ENCODE results near the gene TSC22D2.

Gene TSC22D2

DNA sequence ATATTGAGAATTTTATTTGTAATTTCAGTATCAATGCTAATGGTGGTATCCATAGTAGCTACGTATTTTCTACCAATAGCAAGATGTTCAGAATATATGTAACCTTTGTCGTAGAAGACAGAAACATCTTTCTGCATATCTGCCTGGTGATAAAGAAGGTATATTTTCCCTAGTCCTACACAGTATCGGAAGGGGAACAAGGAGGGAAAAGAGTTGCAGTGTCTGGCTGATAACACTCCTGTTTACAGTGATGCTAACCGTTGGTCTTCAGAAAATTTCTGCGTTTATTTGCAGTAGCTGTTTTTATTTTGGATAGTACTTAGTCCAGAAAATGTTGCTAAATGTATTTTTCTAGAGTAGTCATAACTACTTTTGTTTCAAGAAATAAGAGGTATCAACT lies 25.2 kb downstream of the TSC22D2 start:
- H3K9me3 ChIP-seq (ENCODE audit: insufficient read depth, low read depth, low read length): no peaks in the 10 kb centered on the region

DNA sequence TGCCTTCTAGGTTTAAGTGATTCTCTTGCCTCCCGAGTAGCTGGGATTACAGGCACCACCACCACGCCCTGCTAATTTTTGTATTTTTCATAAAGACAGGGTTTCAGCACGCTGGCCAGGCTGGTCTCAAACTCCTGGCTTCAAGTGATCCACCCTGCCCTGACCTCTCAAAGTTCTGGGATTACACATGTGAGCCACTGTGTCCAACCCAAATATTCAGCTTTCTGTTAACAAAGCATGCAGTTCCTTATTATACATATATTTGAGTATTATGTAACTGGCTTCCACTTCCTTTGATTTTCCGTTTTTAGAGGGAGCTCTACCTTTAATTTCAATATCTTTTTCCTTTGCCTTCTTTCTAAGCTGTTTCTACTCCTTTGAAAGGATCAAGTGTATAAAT lies 26.1 kb downstream of the TSC22D2 start:
- H3F3A ChIP-seq (ENCODE audit: low read depth): no peaks in the 10 kb centered on the region
- no peaks in the 10 kb centered on the region for H3K9me2 ChIP-seq (replicated peaks; ENCODE audit: low read depth, low read length)
- H3K36me3 ChIP-seq (ENCODE audit: insufficient read depth, low read length): no peaks in the 10 kb centered on the region; the same call in 1 of the 2 replicates
- no peak overlapping the region for H3K9ac ChIP-seq (ENCODE audit: low read depth, low read length, poor library complexity, severe bottlenecking)
- no peak for TF ChIP-seq EZH2phosphoT487 (IDR thresholded peaks at IDR 0.05; ENCODE audit: borderline replicate concordance)
- TF ChIP-seq, protein P1, sequence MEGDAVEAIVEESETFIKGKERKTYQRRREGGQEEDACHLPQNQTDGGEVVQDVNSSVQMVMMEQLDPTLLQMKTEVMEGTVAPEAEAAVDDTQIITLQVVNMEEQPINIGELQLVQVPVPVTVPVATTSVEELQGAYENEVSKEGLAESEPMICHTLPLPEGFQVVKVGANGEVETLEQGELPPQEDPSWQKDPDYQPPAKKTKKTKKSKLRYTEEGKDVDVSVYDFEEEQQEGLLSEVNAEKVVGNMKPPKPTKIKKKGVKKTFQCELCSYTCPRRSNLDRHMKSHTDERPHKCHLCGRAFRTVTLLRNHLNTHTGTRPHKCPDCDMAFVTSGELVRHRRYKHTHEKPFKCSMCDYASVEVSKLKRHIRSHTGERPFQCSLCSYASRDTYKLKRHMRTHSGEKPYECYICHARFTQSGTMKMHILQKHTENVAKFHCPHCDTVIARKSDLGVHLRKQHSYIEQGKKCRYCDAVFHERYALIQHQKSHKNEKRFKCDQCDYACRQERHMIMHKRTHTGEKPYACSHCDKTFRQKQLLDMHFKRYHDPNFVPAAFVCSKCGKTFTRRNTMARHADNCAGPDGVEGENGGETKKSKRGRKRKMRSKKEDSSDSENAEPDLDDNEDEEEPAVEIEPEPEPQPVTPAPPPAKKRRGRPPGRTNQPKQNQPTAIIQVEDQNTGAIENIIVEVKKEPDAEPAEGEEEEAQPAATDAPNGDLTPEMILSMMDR (conservative IDR thresholded peaks at IDR 0.05; ENCODE audit: low read length): no peak
- H3K4me3 ChIP-seq (ENCODE audit: low read length, poor library complexity, severe bottlenecking): no peak overlapping the region
- H3K27me3 ChIP-seq (ENCODE audit: insufficient read depth, low read length, poor library complexity, severe bottlenecking): no peaks in the 10 kb centered on the region
- no peaks in the 10 kb centered on the region for H3K9me3 ChIP-seq (ENCODE audit: insufficient read depth, low read depth, low read length)
- no peak overlapping the region for H3K4me2 ChIP-seq (ENCODE audit: low read depth, low read length, poor library complexity, severe bottlenecking)
- H3K79me2 ChIP-seq (ENCODE audit: insufficient read depth, low read length): peaks cover 88% of the 10 kb centered on the region
- no peak overlapping the region for H2AFZ ChIP-seq (ENCODE audit: low read length)
- H4K20me1 ChIP-seq (ENCODE audit: insufficient read depth, low read length, poor library complexity, severe bottlenecking): peaks cover 39% of the 10 kb centered on the region
- H3K4me1 ChIP-seq (ENCODE audit: insufficient read depth, low read length, poor library complexity, severe bottlenecking): no peaks in the 10 kb centered on the region

More for the DNA sequence above, 25.2 kb downstream of the TSC22D2 start:
- Histone ChIP-seq H3K4me3 (ENCODE audit: low read length, poor library complexity, severe bottlenecking) (no peak overlapping the region), H3K9me2 (replicated peaks; ENCODE audit: low read depth, low read length) (no peaks in the 10 kb centered on the region), H3K27me3 (ENCODE audit: insufficient read depth, low read length, poor library complexity, severe bottlenecking) (no peaks in the 10 kb centered on the region), H3K9ac (ENCODE audit: low read depth, low read length, poor library complexity, severe bottlenecking) (no peak overlapping the region), H3K79me2 (ENCODE audit: insufficient read depth, low read length) (peaks cover 89% of the 10 kb centered on the region), H3K4me2 (ENCODE audit: low read depth, low read length, poor library complexity, severe bottlenecking) (no peak overlapping the region), H3K4me1 (ENCODE audit: insufficient read depth, low read length, poor library complexity, severe bottlenecking) (peaks cover under 1% of the 10 kb centered on the region), H2AFZ (ENCODE audit: low read length) (no peak overlapping the region), H3F3A (ENCODE audit: low read depth) (no peaks in the 10 kb centered on the region), H4K20me1 (ENCODE audit: insufficient read depth, low read length, poor library complexity, severe bottlenecking) (peaks cover 41% of the 10 kb centered on the region), H3K36me3 (ENCODE audit: insufficient read depth, low read length) (no peaks in the 10 kb centered on the region; the same call in 1 of the 2 replicates)
- TF ChIP-seq, protein P1 (conservative IDR thresholded peaks at IDR 0.05; ENCODE audit: low read length): no peak
- TF ChIP-seq EZH2phosphoT487 (IDR thresholded peaks at IDR 0.05; ENCODE audit: borderline replicate concordance): no peak

DNA sequence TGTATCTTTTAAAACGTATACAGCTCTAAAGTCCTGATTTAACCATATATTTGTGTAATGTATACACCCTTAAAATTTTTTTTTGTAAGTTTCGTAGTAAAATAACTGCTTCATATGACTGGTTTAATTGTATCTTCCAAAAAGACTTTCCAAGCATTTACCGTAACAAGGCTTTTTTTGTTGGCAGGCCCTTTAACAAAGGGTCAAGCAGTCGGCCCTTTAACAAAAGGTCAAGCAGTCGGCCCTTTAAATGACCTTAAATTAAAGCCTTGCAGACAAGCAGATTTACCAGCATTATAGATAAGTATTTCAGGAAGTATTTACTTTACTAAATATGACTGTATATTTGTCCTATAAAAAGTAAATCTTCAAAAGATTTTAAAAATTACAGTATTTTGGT lies 28.1 kb downstream of the TSC22D2 start:
- H3K9me3 ChIP-seq (ENCODE audit: insufficient read depth, low read depth, low read length): no peaks in the 10 kb centered on the region
- H3K9ac ChIP-seq (ENCODE audit: low read depth, low read length, poor library complexity, severe bottlenecking): no peak overlapping the region
- no peak overlapping the region for H2AFZ ChIP-seq (ENCODE audit: low read length)
- H4K20me1 ChIP-seq (ENCODE audit: insufficient read depth, low read length, poor library complexity, severe bottlenecking): peaks cover 32% of the 10 kb centered on the region
- H3K4me2 ChIP-seq (ENCODE audit: low read depth, low read length, poor library complexity, severe bottlenecking): no peak overlapping the region
- H3F3A ChIP-seq (ENCODE audit: low read depth): no peaks in the 10 kb centered on the region
- H3K4me1 ChIP-seq (ENCODE audit: insufficient read depth, low read length, poor library complexity, severe bottlenecking): no peaks in the 10 kb centered on the region
- H3K36me3 ChIP-seq (ENCODE audit: insufficient read depth, low read length): peaks cover 2% of the 10 kb centered on the region; the same call in 1 of the 2 replicates
- TF ChIP-seq EZH2phosphoT487 (IDR thresholded peaks at IDR 0.05; ENCODE audit: borderline replicate concordance): no peak
- TF ChIP-seq, protein P1 (conservative IDR thresholded peaks at IDR 0.05; ENCODE audit: low read length): no peak
- H3K9me2 ChIP-seq (replicated peaks; ENCODE audit: low read depth, low read length): no peaks in the 10 kb centered on the region
- H3K27me3 ChIP-seq (ENCODE audit: insufficient read depth, low read length, poor library complexity, severe bottlenecking): no peaks in the 10 kb centered on the region
- H3K4me3 ChIP-seq (ENCODE audit: low read length, poor library complexity, severe bottlenecking): no peak overlapping the region
- peaks cover 77% of the 10 kb centered on the region for H3K79me2 ChIP-seq (ENCODE audit: insufficient read depth, low read length)
